ENCODE measurements around the gene FABP1.

GRCh38 chr2:88091943-88092342, 35.9 kb downstream of the FABP1 start:
- TF ChIP-seq ZNF384 (IDR thresholded peaks at IDR 0.05) (no peak), FOXA1 (IDR thresholded peaks at IDR 0.05) (no peak), SUZ12 (IDR thresholded peaks at IDR 0.05) (no peak), LEF1 (IDR thresholded peaks at IDR 0.05; ENCODE audit: borderline replicate concordance) (no peak), SP1 (IDR thresholded peaks at IDR 0.05) (no peak), FOXM1 (IDR thresholded peaks at IDR 0.05; ENCODE audit: borderline replicate concordance) (no peak), BHLHE40 (IDR thresholded peaks at IDR 0.05; ENCODE audit: borderline replicate concordance) (no peak), CTBP1 (IDR thresholded peaks at IDR 0.05; ENCODE audit: borderline replicate concordance) (no peak), HDGF (IDR thresholded peaks at IDR 0.05; ENCODE audit: borderline replicate concordance) (no peak), FOXK2 (IDR thresholded peaks at IDR 0.05) (no peak), ELF4 (IDR thresholded peaks at IDR 0.05) (no peak), PKNOX1 (IDR thresholded peaks at IDR 0.05) (no peak), TARDBP (IDR thresholded peaks at IDR 0.05) (no peak)

All from HEK293T (cell line).